HCT116 (cell line): ENCODE data around the gene MTHFD2L. TPM values are rescaled to one million over a fixed set of nuclear protein-coding genes. Genes with fewer than 3 reads are reported as not detected.

ENCODE experiments used
- ATAC-seq: fragments of 200-7000 bp; cut with Tn5 transposase; 2 replicates; pipeline ENCODE4 v1.9.1; 2020; ENCODE audit warnings: mild to moderate bottlenecking, moderate library complexity
- BruUV-seq: library from RNA; stranded (reverse); fragments of 400-500 nt; replicated peaks from 2 replicates; lab custom pipeline; 2021; lab: Mats Ljungman, UMichigan
- CTCF ChIA-PET: fragments of 300-600 bp; sonication (Branson Sonifier 250); formaldehyde crosslinking; loops from one replicate; lab custom pipeline; 2021; ENCODE audit warnings: antibody characterized with exemption; lab: Charles Lee
- POLR2A ChIA-PET: fragments of 300-600, 350-600 bp; sonication (Branson Sonifier 250); formaldehyde crosslinking; loops from one replicate; lab custom pipeline; 2021; ENCODE audit warnings: antibody characterized with exemption; lab: Charles Lee
- RAD21 ChIA-PET, 2 experiments: fragments of 300-600 bp; sonication (Branson Sonifier 250); formaldehyde crosslinking; loops; one replicate each; lab custom pipeline; 2023; ENCODE audit warnings: low total read pairs in 2 of 2; ENCODE audit not compliant: uncharacterized antibody in 2 of 2, unreplicated experiment in 2 of 2, low non-redundant PET in 1 of 2; lab: Charles Lee
- DNase-seq: peaks from one replicate; pipeline ENCODE4 v3.0.0-alpha.2; 2010; ENCODE audit warnings: low read depth, low spot score
- H2AFZ ChIP-seq: fragments of 200-600 bp; shearing (Covaris generic), sonication (generic); 2 replicates; pipeline ENCODE4 v1.6.1; 2017; ENCODE audit warnings: low read depth, mixed run types, mixed read lengths, antibody characterized with exemption, low read length; ENCODE audit not compliant: poor library complexity, severe bottlenecking
- H3K27ac ChIP-seq: 2 replicates; pipeline ENCODE4 v1.5.1; 2012; ENCODE audit warnings: low read depth, low read length
- H3K27me3 ChIP-seq: fragments of 200-600 bp; sonication (generic); 2 replicates; pipeline ENCODE4 v1.6.1; 2016; ENCODE audit warnings: mixed run types, low read length, mixed read lengths; ENCODE audit not compliant: insufficient read depth
- H3K36me3 ChIP-seq, 2 experiments: fragments of 200-500 bp in 1 of 2; fragments of 200-600 bp in 1 of 2; sonication (Bioruptor generic) in 1 of 2; sonication (generic) in 1 of 2; 2 replicates each; pipeline versions ENCODE4 v1.5.1 to v1.6.1; 2014 to 2016; ENCODE audit warnings: low read length in 2 of 2, inconsistent platforms in 1 of 2, mixed read lengths in 1 of 2, mixed run types in 1 of 2; ENCODE audit not compliant: insufficient read depth in 2 of 2, control insufficient read depth in 1 of 2
- H3K4me1 ChIP-seq, 2 experiments: fragments of 200-600 bp in 1 of 2; sonication (generic) in 1 of 2; 2 replicates each; pipeline versions ENCODE4 v1.5.1 to v1.6.1; 2012 to 2017; ENCODE audit warnings: low read length in 2 of 2, inconsistent platforms in 1 of 2, mild to moderate bottlenecking in 1 of 2, mixed read lengths in 1 of 2, mixed run types in 1 of 2, moderate library complexity in 1 of 2; ENCODE audit not compliant: insufficient read depth in 2 of 2, control insufficient read depth in 1 of 2
- H3K4me2 ChIP-seq: fragments of 200-600 bp; sonication (generic); 2 replicates; pipeline ENCODE4 v1.6.1; 2017; ENCODE audit warnings: mixed run types, low read length, mixed read lengths
- H3K4me3 ChIP-seq, 2 experiments: fragments of 200-600 bp in 1 of 2; sonication (generic) in 1 of 2; replicated peaks in 1 of 2; 2 replicates each; pipeline ENCODE4 v1.5.1; 2011 to 2016; ENCODE audit warnings: low read length in 2 of 2, control low read depth in 1 of 2, low read depth in 1 of 2, mild to moderate bottlenecking in 1 of 2, mixed read lengths in 1 of 2, mixed run types in 1 of 2
- H3K79me2 ChIP-seq: fragments of 200-600 bp; sonication (generic); 2 replicates; pipeline ENCODE4 v1.6.1; 2017; ENCODE audit warnings: mild to moderate bottlenecking, mixed run types, low read length, moderate library complexity, mixed read lengths; ENCODE audit not compliant: insufficient read depth
- H3K9ac ChIP-seq: fragments of 200-600 bp; sonication (generic); 2 replicates; pipeline ENCODE4 v1.6.1; 2016; ENCODE audit warnings: low read length, mixed read lengths
- H3K9me2 ChIP-seq: fragments of 200-600 bp; sonication (generic), shearing (Covaris generic); 2 replicates; pipeline ENCODE4 v1.6.1; 2017; ENCODE audit warnings: mixed run types, mild to moderate bottlenecking, moderate library complexity; ENCODE audit not compliant: insufficient read depth
- H3K9me3 ChIP-seq, 2 experiments: fragments of 200-500 bp in 1 of 2; fragments of 200-600 bp in 1 of 2; sonication (Bioruptor generic) in 1 of 2; sonication (generic) in 1 of 2; 2 replicates each; pipeline ENCODE4 v1.6.1; 2014 to 2017; ENCODE audit warnings: low read length in 2 of 2, mixed read lengths in 2 of 2, inconsistent platforms in 1 of 2, low read depth in 1 of 2, mild to moderate bottlenecking in 1 of 2, mixed run types in 1 of 2, moderate library complexity in 1 of 2; ENCODE audit not compliant: control insufficient read depth in 1 of 2, insufficient read depth in 1 of 2
- H4K20me1 ChIP-seq: fragments of 200-600 bp; sonication (generic), shearing (Covaris generic); 2 replicates; pipeline ENCODE4 v1.6.1; 2017; ENCODE audit warnings: mixed run types, mild to moderate bottlenecking, moderate library complexity; ENCODE audit not compliant: insufficient read depth
- CBX3 ChIP-seq: IDR thresholded peaks from 2 replicates; pipeline ENCODE4 v1.6.1; 2012; ENCODE audit warnings: low read depth
- CEBPB ChIP-seq: IDR thresholded peaks from 2 replicates; pipeline ENCODE4 v1.6.1; 2012; ENCODE audit warnings: low read depth
- EGR1 ChIP-seq: IDR thresholded peaks from 2 replicates; pipeline ENCODE4 v1.6.1; 2012; ENCODE audit warnings: low read depth
- ELF1 ChIP-seq: IDR thresholded peaks from 2 replicates; pipeline ENCODE4 v1.6.1; 2012; ENCODE audit warnings: low read depth, borderline replicate concordance
- EZH2phosphoT487 ChIP-seq: fragments of 200-600 bp; IDR thresholded peaks from 2 replicates; pipeline ENCODE4 v1.6.1; 2018; ENCODE audit warnings: antibody characterized with exemption, borderline replicate concordance
- YY1 ChIP-seq: IDR thresholded peaks from 2 replicates; pipeline ENCODE4 v1.6.1; 2011; ENCODE audit warnings: low read length, low read depth, moderate library complexity, mild to moderate bottlenecking; ENCODE audit not compliant: insufficient replicate concordance; ENCODE audit errors: extremely low read depth
- ZNF274 ChIP-seq: fragments of 200-500 bp; sonication (Bioruptor generic); IDR thresholded peaks from 2 replicates; pipeline ENCODE4 v1.6.1; 2014; ENCODE audit warnings: mild to moderate bottlenecking, low read depth, low read length, inconsistent platforms
- intact Hi-C: fragments of 100-400 bp; cut with micrococcal nuclease; formaldehyde crosslinking; loops from 2 replicates; pipeline ENCODE4 v1.10.0; 2022
- total RNA-seq: library from RNA; stranded (reverse); gene quantifications from one replicate; pipeline ENCODE4 v1.2.1, GENCODE V29; 2021; ENCODE audit not compliant: unreplicated experiment
- TF ChIP-seq, protein P1 (sequence below): IDR thresholded peaks from 2 replicates; pipeline ENCODE4 v1.6.1; 2012; ENCODE audit warnings: low read depth

The MTHFD2L gene
- total RNA-seq, 1 experiment from 2014 or later = 15.0 TPM

DNA sequence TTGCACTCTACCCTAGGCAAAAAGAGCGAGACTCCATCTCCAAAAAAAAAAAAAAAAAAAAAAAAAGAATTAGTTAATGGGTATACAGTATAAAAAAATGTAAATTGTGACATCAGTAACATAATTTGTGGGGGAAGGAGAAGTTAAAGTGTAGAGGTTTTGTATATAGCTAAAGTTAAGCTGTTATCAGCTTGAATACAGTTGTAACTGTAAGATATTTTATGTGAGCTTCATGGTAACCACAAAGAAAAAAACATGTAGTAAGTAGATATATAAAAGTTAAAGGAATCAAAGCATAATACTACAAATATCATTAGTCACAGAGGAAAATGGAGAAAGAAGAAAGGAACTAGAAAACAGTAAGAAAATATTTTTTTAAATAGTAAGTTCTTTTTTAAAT is 97.2 kb downstream of the MTHFD2L start:
- no peak overlapping the region for H3K4me2 ChIP-seq
- RAD21 ChIA-PET = no interaction called here
- no peaks in the 10 kb centered on the region for H4K20me1 ChIP-seq
- intact Hi-C loops = no loop called here
- TF ChIP-seq ZNF274 (no peak), CEBPB (no peak), ELF1 (no peak), EGR1 (no peak), YY1 (no peak), EZH2phosphoT487 (no peak), CBX3 (no peak)
- TF ChIP-seq, protein P1, sequence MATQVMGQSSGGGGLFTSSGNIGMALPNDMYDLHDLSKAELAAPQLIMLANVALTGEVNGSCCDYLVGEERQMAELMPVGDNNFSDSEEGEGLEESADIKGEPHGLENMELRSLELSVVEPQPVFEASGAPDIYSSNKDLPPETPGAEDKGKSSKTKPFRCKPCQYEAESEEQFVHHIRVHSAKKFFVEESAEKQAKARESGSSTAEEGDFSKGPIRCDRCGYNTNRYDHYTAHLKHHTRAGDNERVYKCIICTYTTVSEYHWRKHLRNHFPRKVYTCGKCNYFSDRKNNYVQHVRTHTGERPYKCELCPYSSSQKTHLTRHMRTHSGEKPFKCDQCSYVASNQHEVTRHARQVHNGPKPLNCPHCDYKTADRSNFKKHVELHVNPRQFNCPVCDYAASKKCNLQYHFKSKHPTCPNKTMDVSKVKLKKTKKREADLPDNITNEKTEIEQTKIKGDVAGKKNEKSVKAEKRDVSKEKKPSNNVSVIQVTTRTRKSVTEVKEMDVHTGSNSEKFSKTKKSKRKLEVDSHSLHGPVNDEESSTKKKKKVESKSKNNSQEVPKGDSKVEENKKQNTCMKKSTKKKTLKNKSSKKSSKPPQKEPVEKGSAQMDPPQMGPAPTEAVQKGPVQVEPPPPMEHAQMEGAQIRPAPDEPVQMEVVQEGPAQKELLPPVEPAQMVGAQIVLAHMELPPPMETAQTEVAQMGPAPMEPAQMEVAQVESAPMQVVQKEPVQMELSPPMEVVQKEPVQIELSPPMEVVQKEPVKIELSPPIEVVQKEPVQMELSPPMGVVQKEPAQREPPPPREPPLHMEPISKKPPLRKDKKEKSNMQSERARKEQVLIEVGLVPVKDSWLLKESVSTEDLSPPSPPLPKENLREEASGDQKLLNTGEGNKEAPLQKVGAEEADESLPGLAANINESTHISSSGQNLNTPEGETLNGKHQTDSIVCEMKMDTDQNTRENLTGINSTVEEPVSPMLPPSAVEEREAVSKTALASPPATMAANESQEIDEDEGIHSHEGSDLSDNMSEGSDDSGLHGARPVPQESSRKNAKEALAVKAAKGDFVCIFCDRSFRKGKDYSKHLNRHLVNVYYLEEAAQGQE = no peak
- H2AFZ ChIP-seq = no peak overlapping the region
- peaks cover 0 to 4% of the 10 kb centered on the region in 2 experiments; a peak in 1 of 4 replicates for H3K36me3 ChIP-seq
- BruUV-seq = no TSS peak
- no peak overlapping the region for H3K9ac ChIP-seq
- H3K27me3 ChIP-seq = no peaks in the 10 kb centered on the region
- H3K4me3 ChIP-seq = no peak overlapping the region
- H3K27ac ChIP-seq = no peak overlapping the region
- CTCF ChIA-PET = no interaction called here
- peaks cover 9 to 18% of the 10 kb centered on the region in 2 experiments; a peak in 3 of 4 replicates for H3K9me3 ChIP-seq
- peaks cover 2 to 5% of the 10 kb centered on the region in 2 experiments; a peak in 1 of 4 replicates for H3K4me1 ChIP-seq
- no peaks in the 10 kb centered on the region for H3K79me2 ChIP-seq
- POLR2A ChIA-PET = no interaction called here
- ATAC-seq = no peak
- H3K9me2 ChIP-seq = no peaks in the 10 kb centered on the region
- no peak for DNase-seq
